Measurements from ENCODE around the gene MAGEB2.

GRCh38 chrX:30248854-30249253 lies 33.5 kb downstream of the MAGEB2 start:
- TF ChIP-seq CTCF (IDR thresholded peaks at IDR 0.05) = no peak
- TF ChIP-seq EP300 (IDR thresholded peaks at IDR 0.05) = no peak
- TF ChIP-seq POLR2A (IDR thresholded peaks at IDR 0.05) = no peak
